HepG2 (cell line): ENCODE data around the gene GCHFR. TPM values are rescaled to one million over a fixed set of nuclear protein-coding genes. Genes with fewer than 3 reads are reported as not detected.

Experiments used
- AHR ChIP-seq: IDR thresholded peaks from 2 replicates; pipeline ENCODE4 v1.6.1; 2018; ENCODE audit warnings: missing genetic modification reagents, missing compliant biosample characterization
- CBX5 ChIP-seq: sonication (generic); formaldehyde crosslinking; IDR thresholded peaks from 2 replicates; pipeline ENCODE4 v1.4.0; 2020; ENCODE audit warnings: missing genetic modification reagents, borderline replicate concordance
- FOXO1 ChIP-seq: sonication (generic); formaldehyde crosslinking; IDR thresholded peaks from 2 replicates; pipeline ENCODE4 v1.4.0; 2020; ENCODE audit warnings: missing genetic modification reagents
- HDAC2 ChIP-seq: sonication (generic); formaldehyde crosslinking; IDR thresholded peaks from 2 replicates; pipeline ENCODE4 v1.4.0; 2020; ENCODE audit warnings: missing genetic modification reagents
- PPARG ChIP-seq: conservative IDR thresholded peaks from 2 replicates; pipeline ENCODE4 v1.6.1; 2016; ENCODE audit warnings: missing biosample characterization, missing genetic modification reagents
- SOX13 ChIP-seq, 3 experiments: fragments of 450-650 bp in 1 of 3; sonication (generic) in 1 of 3; formaldehyde crosslinking in 1 of 3; IDR thresholded peaks in 2 of 3; conservative IDR thresholded peaks in 1 of 3; 2 replicates each; pipeline versions ENCODE4 v1.5.0 to v1.6.1; 2016 to 2020; ENCODE audit warnings: antibody characterized with exemption in 1 of 3, mild to moderate bottlenecking in 1 of 3, missing compliant biosample characterization in 1 of 3, missing genetic modification reagents in 1 of 3, moderate library complexity in 1 of 3
- SUZ12 ChIP-seq: fragments of 150-350 bp; IDR thresholded peaks from 2 replicates; pipeline ENCODE4 v1.6.1; 2014; ENCODE audit warnings: low read depth, low read length
- YY1 ChIP-seq: IDR thresholded peaks from 2 replicates; pipeline ENCODE4 v1.6.1; 2011; ENCODE audit warnings: low read length, low read depth, moderate library complexity, mild to moderate bottlenecking; ENCODE audit not compliant: insufficient read depth, insufficient replicate concordance
- ZNF205 ChIP-seq: IDR thresholded peaks from 2 replicates; pipeline ENCODE4 v1.6.1; 2018; ENCODE audit warnings: missing biosample characterization, missing genetic modification reagents
- polyA plus RNA-seq, 8 experiments: library from polyadenylated mRNA; depleted of rRNA in 3 of 8; stranded (reverse) in 7 of 8; unstranded in 1 of 8; fragments of >200 nt; fragmentation: Illumina TruSeq in 4 of 8; extraction: Trizol in 4 of 8; gene quantifications; 2 replicates each; pipeline versions ENCODE4 v1.2.1 to v1.2.3, GENCODE V29; 2011 to 2016; ENCODE audit warnings: low read depth in 4 of 8, missing spikeins in 1 of 8, mixed read lengths in 1 of 8; ENCODE audit not compliant: insufficient read depth in 1 of 8
- total RNA-seq, 5 experiments: library from RNA; depleted of rRNA; stranded (reverse); fragments of >200 nt; fragmentation: Illumina TruSeq; extraction: Trizol; gene quantifications; 2 replicates each; pipeline ENCODE4 v1.2.3, GENCODE V29; 2016; ENCODE audit warnings: low read depth in 1 of 5
- TF ChIP-seq, protein P1 (sequence below): sonication (generic); formaldehyde crosslinking; IDR thresholded peaks from 2 replicates; pipeline ENCODE4 v1.4.0; 2020; ENCODE audit warnings: mild to moderate bottlenecking, missing genetic modification reagents, borderline replicate concordance
- TF ChIP-seq, protein P2 (sequence below): IDR thresholded peaks from 2 replicates; pipeline ENCODE4 v1.6.1; 2016; ENCODE audit warnings: missing compliant biosample characterization, missing genetic modification reagents, borderline replicate concordance
- TF ChIP-seq, protein P3 (sequence below): sonication (generic); formaldehyde crosslinking; IDR thresholded peaks from 2 replicates; pipeline ENCODE4 v1.9.0; 2022; ENCODE audit warnings: low read depth, missing genetic modification reagents
- TF ChIP-seq, protein P4 (sequence below): sonication (generic); formaldehyde crosslinking; conservative IDR thresholded peaks from 2 replicates; pipeline ENCODE4 v1.8.0; 2022; ENCODE audit warnings: low read depth, missing genetic modification reagents

The GCHFR gene
- total and polyA plus RNA-seq, 2 of the 13 experiments (the other 11 are each of a cell fraction or from before 2014, with no cell fraction given): 51.5 to 92.4 TPM

DNA sequence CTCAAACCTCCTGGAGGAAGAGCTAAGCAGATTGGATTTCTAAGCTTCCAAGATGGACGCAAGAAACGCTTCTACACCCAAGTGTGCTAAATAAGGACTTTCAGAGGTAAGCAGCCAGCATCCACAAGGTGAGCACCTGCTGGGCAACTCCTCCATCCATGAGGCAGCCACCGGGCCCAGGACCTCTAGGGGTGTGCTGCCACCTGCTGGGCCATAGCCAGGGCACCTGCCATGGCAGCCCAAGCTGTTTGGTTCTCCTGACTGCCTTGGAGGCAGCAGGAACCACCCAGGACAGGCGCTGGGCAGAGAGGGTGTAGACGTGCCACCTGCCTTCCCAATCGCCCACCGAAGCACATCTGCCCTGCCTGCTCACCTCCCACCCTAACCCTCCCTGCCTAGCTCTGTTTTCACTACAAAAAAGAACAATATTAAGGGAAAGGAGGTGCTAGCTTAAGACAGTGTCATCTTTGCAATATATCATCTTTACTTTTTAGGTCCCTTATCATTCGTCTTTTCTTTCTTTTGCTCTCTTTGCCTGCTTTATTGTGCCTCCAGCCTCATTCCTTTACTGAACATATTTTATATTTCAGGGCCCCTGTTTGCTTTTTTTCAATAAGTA lies 18.9 kb downstream of the GCHFR start (continued):
- TF ChIP-seq, protein P1, sequence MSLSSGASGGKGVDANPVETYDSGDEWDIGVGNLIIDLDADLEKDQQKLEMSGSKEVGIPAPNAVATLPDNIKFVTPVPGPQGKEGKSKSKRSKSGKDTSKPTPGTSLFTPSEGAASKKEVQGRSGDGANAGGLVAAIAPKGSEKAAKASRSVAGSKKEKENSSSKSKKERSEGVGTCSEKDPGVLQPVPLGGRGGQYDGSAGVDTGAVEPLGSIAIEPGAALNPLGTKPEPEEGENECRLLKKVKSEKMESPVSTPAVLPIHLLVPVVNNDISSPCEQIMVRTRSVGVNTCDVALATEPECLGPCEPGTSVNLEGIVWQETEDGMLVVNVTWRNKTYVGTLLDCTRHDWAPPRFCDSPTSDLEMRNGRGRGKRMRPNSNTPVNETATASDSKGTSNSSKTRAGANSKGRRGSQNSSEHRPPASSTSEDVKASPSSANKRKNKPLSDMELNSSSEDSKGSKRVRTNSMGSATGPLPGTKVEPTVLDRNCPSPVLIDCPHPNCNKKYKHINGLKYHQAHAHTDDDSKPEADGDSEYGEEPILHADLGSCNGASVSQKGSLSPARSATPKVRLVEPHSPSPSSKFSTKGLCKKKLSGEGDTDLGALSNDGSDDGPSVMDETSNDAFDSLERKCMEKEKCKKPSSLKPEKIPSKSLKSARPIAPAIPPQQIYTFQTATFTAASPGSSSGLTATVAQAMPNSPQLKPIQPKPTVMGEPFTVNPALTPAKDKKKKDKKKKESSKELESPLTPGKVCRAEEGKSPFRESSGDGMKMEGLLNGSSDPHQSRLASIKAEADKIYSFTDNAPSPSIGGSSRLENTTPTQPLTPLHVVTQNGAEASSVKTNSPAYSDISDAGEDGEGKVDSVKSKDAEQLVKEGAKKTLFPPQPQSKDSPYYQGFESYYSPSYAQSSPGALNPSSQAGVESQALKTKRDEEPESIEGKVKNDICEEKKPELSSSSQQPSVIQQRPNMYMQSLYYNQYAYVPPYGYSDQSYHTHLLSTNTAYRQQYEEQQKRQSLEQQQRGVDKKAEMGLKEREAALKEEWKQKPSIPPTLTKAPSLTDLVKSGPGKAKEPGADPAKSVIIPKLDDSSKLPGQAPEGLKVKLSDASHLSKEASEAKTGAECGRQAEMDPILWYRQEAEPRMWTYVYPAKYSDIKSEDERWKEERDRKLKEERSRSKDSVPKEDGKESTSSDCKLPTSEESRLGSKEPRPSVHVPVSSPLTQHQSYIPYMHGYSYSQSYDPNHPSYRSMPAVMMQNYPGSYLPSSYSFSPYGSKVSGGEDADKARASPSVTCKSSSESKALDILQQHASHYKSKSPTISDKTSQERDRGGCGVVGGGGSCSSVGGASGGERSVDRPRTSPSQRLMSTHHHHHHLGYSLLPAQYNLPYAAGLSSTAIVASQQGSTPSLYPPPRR: 0 out of 2 replicates have a peak, but pooled peaks have one; percentile 13
- TF ChIP-seq, protein P2, sequence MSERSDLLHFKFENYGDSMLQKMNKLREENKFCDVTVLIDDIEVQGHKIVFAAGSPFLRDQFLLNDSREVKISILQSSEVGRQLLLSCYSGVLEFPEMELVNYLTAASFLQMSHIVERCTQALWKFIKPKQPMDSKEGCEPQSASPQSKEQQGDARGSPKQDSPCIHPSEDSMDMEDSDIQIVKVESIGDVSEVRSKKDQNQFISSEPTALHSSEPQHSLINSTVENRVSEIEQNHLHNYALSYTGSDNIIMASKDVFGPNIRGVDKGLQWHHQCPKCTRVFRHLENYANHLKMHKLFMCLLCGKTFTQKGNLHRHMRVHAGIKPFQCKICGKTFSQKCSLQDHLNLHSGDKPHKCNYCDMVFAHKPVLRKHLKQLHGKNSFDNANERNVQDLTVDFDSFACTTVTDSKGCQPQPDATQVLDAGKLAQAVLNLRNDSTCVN (CRISPR knock-in tag): peak; percentile 59; the same call in 1 of the 2 replicates
- TF ChIP-seq YY1: peak; percentile 63
- peak; percentile 66; the same call in 1 of the 2 replicates for TF ChIP-seq AHR
- 0 out of 2 replicates have a peak, but pooled peaks have one; percentile 18 for TF ChIP-seq PPARG (CRISPR knock-in tag)
- TF ChIP-seq, protein P3, sequence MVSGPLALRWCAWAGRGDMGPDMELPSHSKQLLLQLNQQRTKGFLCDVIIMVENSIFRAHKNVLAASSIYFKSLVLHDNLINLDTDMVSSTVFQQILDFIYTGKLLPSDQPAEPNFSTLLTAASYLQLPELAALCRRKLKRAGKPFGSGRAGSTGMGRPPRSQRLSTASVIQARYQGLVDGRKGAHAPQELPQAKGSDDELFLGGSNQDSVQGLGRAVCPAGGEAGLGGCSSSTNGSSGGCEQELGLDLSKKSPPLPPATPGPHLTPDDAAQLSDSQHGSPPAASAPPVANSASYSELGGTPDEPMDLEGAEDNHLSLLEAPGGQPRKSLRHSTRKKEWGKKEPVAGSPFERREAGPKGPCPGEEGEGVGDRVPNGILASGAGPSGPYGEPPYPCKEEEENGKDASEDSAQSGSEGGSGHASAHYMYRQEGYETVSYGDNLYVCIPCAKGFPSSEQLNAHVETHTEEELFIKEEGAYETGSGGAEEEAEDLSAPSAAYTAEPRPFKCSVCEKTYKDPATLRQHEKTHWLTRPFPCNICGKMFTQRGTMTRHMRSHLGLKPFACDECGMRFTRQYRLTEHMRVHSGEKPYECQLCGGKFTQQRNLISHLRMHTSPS (CRISPR knock-in tag): peak; percentile 52; the same call in 1 of the 2 replicates
- peak; percentile 33; the same call in 1 of the 2 replicates for TF ChIP-seq HDAC2 (CRISPR knock-in tag)
- TF ChIP-seq SOX13 (IDR thresholded peaks at IDR 0.05): no peak
- peak in 1 of 2 experiments; percentile 29; a peak in 1 of 4 replicates for TF ChIP-seq SOX13 (CRISPR knock-in tag; conservative IDR thresholded peaks at IDR 0.05 in 1 of 2, IDR thresholded peaks at IDR 0.05 in 1 of 2)
- TF ChIP-seq, protein P4, sequence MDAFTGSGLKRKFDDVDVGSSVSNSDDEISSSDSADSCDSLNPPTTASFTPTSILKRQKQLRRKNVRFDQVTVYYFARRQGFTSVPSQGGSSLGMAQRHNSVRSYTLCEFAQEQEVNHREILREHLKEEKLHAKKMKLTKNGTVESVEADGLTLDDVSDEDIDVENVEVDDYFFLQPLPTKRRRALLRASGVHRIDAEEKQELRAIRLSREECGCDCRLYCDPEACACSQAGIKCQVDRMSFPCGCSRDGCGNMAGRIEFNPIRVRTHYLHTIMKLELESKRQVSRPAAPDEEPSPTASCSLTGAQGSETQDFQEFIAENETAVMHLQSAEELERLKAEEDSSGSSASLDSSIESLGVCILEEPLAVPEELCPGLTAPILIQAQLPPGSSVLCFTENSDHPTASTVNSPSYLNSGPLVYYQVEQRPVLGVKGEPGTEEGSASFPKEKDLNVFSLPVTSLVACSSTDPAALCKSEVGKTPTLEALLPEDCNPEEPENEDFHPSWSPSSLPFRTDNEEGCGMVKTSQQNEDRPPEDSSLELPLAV (CRISPR knock-in tag): no peak
- TF ChIP-seq ZNF205: 0 out of 2 replicates have a peak, but pooled peaks have one; percentile 43
- TF ChIP-seq CBX5 (CRISPR knock-in tag): peak; percentile 62; the same call in 1 of the 2 replicates
- no peak for TF ChIP-seq SUZ12
- TF ChIP-seq FOXO1: peak; percentile 56; the same call in 1 of the 2 replicates
